GM21717 (cell line): ENCODE measurements around the gene GALR3.

Experiments used
- ATAC-seq: cut with Tn5 transposase; IDR thresholded peaks from one replicate; pipeline ENCODE4 v1.9.1; 2021; ENCODE audit warnings: mild to moderate bottlenecking, moderate library complexity; ENCODE audit not compliant: unreplicated experiment

Gene GALR3

GRCh38 chr22:37822079-37822833 lies 926 bp upstream of the GALR3 start:
- no peak for ATAC-seq

GRCh38 chr22:37824674-37825641 lies 1.8 kb downstream of the GALR3 start:
- no peak for ATAC-seq

- ATAC-seq, result no peak
Measured at GRCh38 chr22:37827056-37827455, 3.9 kb downstream of the GALR3 start.

GRCh38 chr22:37830093-37830842 lies 7.1 kb downstream of the GALR3 start:
- no peak for ATAC-seq

GRCh38 chr22:37831472-37831871 lies 8.3 kb downstream of the GALR3 start:
- ATAC-seq, result no peak

GRCh38 chr22:37832022-37832857 lies 9.1 kb downstream of the GALR3 start:
- ATAC-seq, result no peak

- no peak for ATAC-seq
Measured at GRCh38 chr22:37842015-37842793, 19.0 kb downstream of the GALR3 start.

GRCh38 chr22:37843741-37844089 lies 20.5 kb downstream of the GALR3 start:
- ATAC-seq, result peak; percentile 22

GRCh38 chr22:37844904-37845329 lies 21.7 kb downstream of the GALR3 start:
- no peak for ATAC-seq

- no peak for ATAC-seq
Measured at GRCh38 chr22:37846433-37846832, 23.3 kb downstream of the GALR3 start.

- no peak for ATAC-seq
Measured at GRCh38 chr22:37848587-37849088, 25.5 kb downstream of the GALR3 start.

GRCh38 chr22:37849089-37849751 lies 26.0 kb downstream of the GALR3 start, which contains the start of gene EIF3L:
Gene EIF3L, plus strand, starts transcription at chr22:37849419. Its CDS starts 31 bp downstream, at chr22:37849450.
- ATAC-seq, result peak; percentile 45

- no peak for ATAC-seq
Measured at GRCh38 chr22:37850801-37851200, 27.6 kb downstream of the GALR3 start.

- no peak for ATAC-seq
Measured at GRCh38 chr22:37852418-37852817, 29.2 kb downstream of the GALR3 start.

GRCh38 chr22:37854946-37855345 lies 31.8 kb downstream of the GALR3 start:
- no peak for ATAC-seq

GRCh38 chr22:37855462-37855861 lies 32.3 kb downstream of the GALR3 start:
- no peak for ATAC-seq

- no peak for ATAC-seq
Measured at GRCh38 chr22:37860796-37861421, 37.7 kb downstream of the GALR3 start.
